ENCODE measurements around the gene DNAH2. TPM values are rescaled to one million over a fixed set of nuclear protein-coding genes. Genes with fewer than 3 reads are reported as not detected.

The DNAH2 gene
- total and polyA plus RNA-seq, 9 of the 15 experiments (the other 6 are each of a cell fraction or from before 2014, with no cell fraction given), result 0.03 TPM; not detected in 8

GRCh38 chr17:7843536-7844291 is 126.2 kb downstream of the DNAH2 start:
- in situ Hi-C loops (cut with MboI), result no loop called here
- H3K9me3 ChIP-seq (replicated peaks; ENCODE audit: control insufficient read depth, insufficient read depth, low read depth, low read length), result no peaks in the 10 kb centered on the region
- H3K27me3 ChIP-seq (ENCODE audit: control insufficient read depth in 2 of 2, insufficient read depth in 2 of 2, low read length in 2 of 2), result no peaks in the 10 kb centered on the region
- DNase-seq (ENCODE audit: extremely low read depth in 1 of 4, low spot score in 3 of 4), result peak; percentile 60 to 85 (median 76)
- POLR2A ChIA-PET, result interaction anchor here (0.6 to 1.5 kb wide), 6 partner anchors 10 to 1195 kb away, joined by 3 to 9 read pairs (median 4); partner anchors contain the start of genes NAA38, TP53 and WRAP53
- peaks cover 4% of the 10 kb centered on the region for H4K20me1 ChIP-seq (replicated peaks; ENCODE audit: control insufficient read depth, insufficient read depth, low read length)
- H3K9me1 ChIP-seq (ENCODE audit: control insufficient read depth, insufficient read depth, low read length), result peaks cover 3% of the 10 kb centered on the region
- CTCF ChIA-PET (ENCODE audit: low intra/inter-chr PET ratio), result no interaction called here
- peaks cover 37% of the 10 kb centered on the region; the same call in 2 of the 3 replicates for H3K36me3 ChIP-seq (ENCODE audit: control insufficient read depth, insufficient read depth, low read length)
- peaks cover 26 to 52% of the 10 kb centered on the region in 2 experiments for H3K4me1 ChIP-seq (replicated peaks in 1 of 2; ENCODE audit: control insufficient read depth in 2 of 2, insufficient read depth in 2 of 2, low read length in 2 of 2)
- WGBS (ENCODE audit: insufficient coverage, low coverage, missing lambda C conversion rate), result 0% methylated on average over 1 of the region's 61 CpGs
- peak overlapping the region; percentile 99 for H3K27ac ChIP-seq (ENCODE audit: extremely low read depth, low read depth, low read length)
- TSS peak; percentile 57 for BruUV-seq (replicated peaks)
- H3K9ac ChIP-seq (ENCODE audit: insufficient read depth in 1 of 2, low read depth in 2 of 2, low read length in 2 of 2), result peak overlapping the region; percentile 97
- intact Hi-C loops (cut with micrococcal nuclease), result no loop called here
- H3K4me3 ChIP-seq, result peak overlapping the region; percentile 76
- H3K4me2 ChIP-seq (ENCODE audit: insufficient read depth, low read length), result peak overlapping the region; percentile 92
- peak; percentile 67 for FAIRE-seq
- H3K79me2 ChIP-seq (ENCODE audit: control insufficient read depth, insufficient read depth, low read length), result peaks cover 58% of the 10 kb centered on the region
- peak; percentile 25 for ATAC-seq
- peak overlapping the region; percentile 63 for H2AFZ ChIP-seq (ENCODE audit: low read depth, low read length)
- no peak for TF ChIP-seq ZNF197 (CRISPR knock-in tag; IDR thresholded peaks at IDR 0.05; ENCODE audit: low read depth)
- TF ChIP-seq TAF1 (IDR thresholded peaks at IDR 0.05; ENCODE audit: control insufficient read depth, extremely low read depth, insufficient read depth, low read length, severe bottlenecking), result peak; percentile 26
- TF ChIP-seq, protein P1, sequence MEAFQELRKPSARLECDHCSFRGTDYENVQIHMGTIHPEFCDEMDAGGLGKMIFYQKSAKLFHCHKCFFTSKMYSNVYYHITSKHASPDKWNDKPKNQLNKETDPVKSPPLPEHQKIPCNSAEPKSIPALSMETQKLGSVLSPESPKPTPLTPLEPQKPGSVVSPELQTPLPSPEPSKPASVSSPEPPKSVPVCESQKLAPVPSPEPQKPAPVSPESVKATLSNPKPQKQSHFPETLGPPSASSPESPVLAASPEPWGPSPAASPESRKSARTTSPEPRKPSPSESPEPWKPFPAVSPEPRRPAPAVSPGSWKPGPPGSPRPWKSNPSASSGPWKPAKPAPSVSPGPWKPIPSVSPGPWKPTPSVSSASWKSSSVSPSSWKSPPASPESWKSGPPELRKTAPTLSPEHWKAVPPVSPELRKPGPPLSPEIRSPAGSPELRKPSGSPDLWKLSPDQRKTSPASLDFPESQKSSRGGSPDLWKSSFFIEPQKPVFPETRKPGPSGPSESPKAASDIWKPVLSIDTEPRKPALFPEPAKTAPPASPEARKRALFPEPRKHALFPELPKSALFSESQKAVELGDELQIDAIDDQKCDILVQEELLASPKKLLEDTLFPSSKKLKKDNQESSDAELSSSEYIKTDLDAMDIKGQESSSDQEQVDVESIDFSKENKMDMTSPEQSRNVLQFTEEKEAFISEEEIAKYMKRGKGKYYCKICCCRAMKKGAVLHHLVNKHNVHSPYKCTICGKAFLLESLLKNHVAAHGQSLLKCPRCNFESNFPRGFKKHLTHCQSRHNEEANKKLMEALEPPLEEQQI (IDR thresholded peaks at IDR 0.05), result no peak
- peak; percentile 88 for TF ChIP-seq CREM (IDR thresholded peaks at IDR 0.05; ENCODE audit: low read depth)
- TF ChIP-seq VEZF1 (CRISPR knock-in tag; IDR thresholded peaks at IDR 0.05), result peak; percentile 94
- TF ChIP-seq ZNF143 (CRISPR knock-in tag; IDR thresholded peaks at IDR 0.05), result no peak
- peak; percentile 54; the same call in 1 of the 2 replicates for TF ChIP-seq HIVEP1 (CRISPR knock-in tag; IDR thresholded peaks at IDR 0.05)
- no peak for TF ChIP-seq NFIX (CRISPR knock-in tag; IDR thresholded peaks at IDR 0.05; ENCODE audit: low read depth)
- TF ChIP-seq HNRNPH1 (optimal IDR thresholded peaks at IDR 0.05; ENCODE audit: low read depth, low read length), result no peak
- TF ChIP-seq EP400 (IDR thresholded peaks at IDR 0.05), result peak; percentile 90
- TF ChIP-seq ZNF644 (tag; IDR thresholded peaks at IDR 0.05; ENCODE audit: low read depth), result 0 out of 2 replicates have a peak, but pooled peaks have one; percentile 32
- TF ChIP-seq GABPB2 (CRISPR knock-in tag; conservative IDR thresholded peaks at IDR 0.05), result no peak
- no peak for TF ChIP-seq KAT8 (IDR thresholded peaks at IDR 0.05; ENCODE audit: low read depth)
- peak; percentile 54 for TF ChIP-seq KDM5B (IDR thresholded peaks at IDR 0.05; ENCODE audit: insufficient replicate concordance, low read depth, low read length)
- TF ChIP-seq GABPA (tag; conservative IDR thresholded peaks at IDR 0.05; ENCODE audit: low read depth), result peak; percentile 72
- no peak for TF ChIP-seq KAT7 (CRISPR knock-in tag; IDR thresholded peaks at IDR 0.05; ENCODE audit: borderline replicate concordance)
- TF ChIP-seq TARDBP (IDR thresholded peaks at IDR 0.05), result no peak

All from K562 (cell line).